NCI-H2196 (cell line): ENCODE results near the gene ORM2.

Experiments used
- DNase-seq: peaks from one replicate; lab custom pipeline; 2025; ENCODE audit not compliant: unreplicated experiment; lab: John Stamatoyannopoulos, UW

The ORM2 gene

GRCh38 chr9:114291886-114292590 is 37.6 kb upstream of the ORM2 start:
- no peak for DNase-seq

GRCh38 chr9:114294664-114295063 is 35.0 kb upstream of the ORM2 start:
- no peak for DNase-seq

- no peak for DNase-seq
These were observed 33.3 kb upstream of the ORM2 start for GRCh38 chr9:114296338-114296737.

GRCh38 chr9:114299286-114300152 is 30.1 kb upstream of the ORM2 start:
- no peak for DNase-seq

GRCh38 chr9:114300153-114300845 is 29.4 kb upstream of the ORM2 start:
- no peak for DNase-seq

GRCh38 chr9:114300846-114301797 is 28.5 kb upstream of the ORM2 start:
- no peak for DNase-seq

GRCh38 chr9:114301798-114302565 is 27.7 kb upstream of the ORM2 start:
- DNase-seq: no peak

GRCh38 chr9:114302727-114303126 is 26.9 kb upstream of the ORM2 start:
- DNase-seq: no peak

- DNase-seq: no peak
These were observed 26.1 kb upstream of the ORM2 start for GRCh38 chr9:114303571-114303970.

- DNase-seq: no peak
These were observed 25.7 kb upstream of the ORM2 start for GRCh38 chr9:114303977-114304376.

- DNase-seq: no peak
These were observed 25.1 kb upstream of the ORM2 start for GRCh38 chr9:114304416-114305188.

GRCh38 chr9:114307899-114308267 is 21.8 kb upstream of the ORM2 start:
- no peak for DNase-seq

- DNase-seq: no peak
These were observed 21.2 kb upstream of the ORM2 start for GRCh38 chr9:114308361-114308950.

GRCh38 chr9:114309096-114309495 is 20.6 kb upstream of the ORM2 start:
- DNase-seq: no peak

- no peak for DNase-seq
These were observed 18.9 kb upstream of the ORM2 start for GRCh38 chr9:114310471-114311450.

- no peak for DNase-seq
These were observed 17.8 kb upstream of the ORM2 start for GRCh38 chr9:114311571-114312512.

GRCh38 chr9:114312513-114312875 is 17.2 kb upstream of the ORM2 start:
- no peak for DNase-seq
